ENCODE data around the gene MYB. TPM values are rescaled to one million over a fixed set of nuclear protein-coding genes. Genes with fewer than 3 reads are reported as not detected.

The MYB gene
- total and polyA plus RNA-seq, 2 of the 8 experiments (the other 6 are each of a cell fraction or from before 2014, with no cell fraction given): 4.0 to 7.6 TPM

- no peak for FAIRE-seq
- WGBS, 2 experiments (ENCODE audit: extremely low coverage in 1 of 2, insufficient coverage in 1 of 2, insufficient read length in 1 of 2, insufficient replicate concordance in 2 of 2, low coverage in 1 of 2, low lambda C conversion rate in 2 of 2, missing lambda C conversion rate in 1 of 2): 92% methylated on average over 10 of the region's 10 CpGs; no CpG with 5 or more reads in 1 of the 2 experiments
- H4K5ac ChIP-seq (ENCODE audit: insufficient read length, low read depth, low read length): no peak overlapping the region
Observed at GRCh38 chr6:135191508-135192255, 10.6 kb downstream of the MYB start.

More at GRCh38 chr6:135191508-135192255, 10.6 kb downstream of the MYB start:
- no peak overlapping the region for H3K9ac ChIP-seq (replicated peaks in 1 of 4; ENCODE audit: extremely low read depth in 1 of 4, low read depth in 3 of 4, low read length in 3 of 4)
- H2AK5ac ChIP-seq (ENCODE audit: low read depth, low read length): no peak overlapping the region
- H3K36me3 ChIP-seq (ENCODE audit: control insufficient read depth in 2 of 4, insufficient read depth in 4 of 4, low read length in 3 of 4): peaks cover 18 to 82% (median 42%) of the 10 kb centered on the region in 4 experiments; a peak in 7 of 8 replicates
- CTCF ChIA-PET (ENCODE audit: partially characterized antibody): interaction anchor here (0.8 to 2.2 kb wide), 4 partner anchors 9 to 104 kb away, joined by 3 to 8 read pairs (median 4); no protein-coding TSS in a partner anchor
- H2BK120ac ChIP-seq (replicated peaks; ENCODE audit: low read depth, low read length): no peak overlapping the region
- H3K9me3 ChIP-seq (ENCODE audit: insufficient read depth in 2 of 2, low read depth in 1 of 2, low read length in 1 of 2): no peaks in the 10 kb centered on the region
- H3K14ac ChIP-seq (ENCODE audit: insufficient read length): no peak overlapping the region
- no peaks in the 10 kb centered on the region for H3K79me2 ChIP-seq (ENCODE audit: control insufficient read depth in 1 of 2, insufficient read depth in 2 of 2, low read length in 2 of 2)
- H2BK15ac ChIP-seq (ENCODE audit: low read length): no peak overlapping the region
- H3K27me3 ChIP-seq (replicated peaks in 1 of 4; ENCODE audit: control insufficient read depth in 3 of 4, extremely low read depth in 1 of 4, insufficient read depth in 3 of 4, low read length in 3 of 4): no peaks in the 10 kb centered on the region
- POLR2A ChIA-PET (ENCODE audit: partially characterized antibody): no interaction called here
- no peak overlapping the region for H4K91ac ChIP-seq (replicated peaks; ENCODE audit: insufficient read length, low read length)
- H4K8ac ChIP-seq (ENCODE audit: extremely low read depth, insufficient read depth, low read length): no peak overlapping the region
- no peak overlapping the region for H3K4ac ChIP-seq (replicated peaks; ENCODE audit: insufficient read length, low read depth, low read length)
- H3K4me3 ChIP-seq (ENCODE audit: extremely low read depth in 1 of 4, insufficient read depth in 2 of 4, low read depth in 3 of 4, low read length in 4 of 4): no peak overlapping the region
- no peaks in the 10 kb centered on the region for H3K4me1 ChIP-seq (replicated peaks in 1 of 4; ENCODE audit: control insufficient read depth in 3 of 4, insufficient read depth in 4 of 4, low read length in 3 of 4)
- no peak overlapping the region for H3K18ac ChIP-seq (ENCODE audit: extremely low read depth, low read length)
- no peak overlapping the region for H3K4me2 ChIP-seq (ENCODE audit: insufficient read depth in 1 of 2, low read depth in 2 of 2, low read length in 2 of 2)
- no peak for DNase-seq (ENCODE audit: low read depth in 1 of 2, low spot score in 2 of 2)
- no peaks in the 10 kb centered on the region for H3K23me2 ChIP-seq (ENCODE audit: low read depth, low read length)
- H2BK12ac ChIP-seq (ENCODE audit: low read depth, low read length): no peak overlapping the region
- no peak overlapping the region for H3K23ac ChIP-seq (ENCODE audit: insufficient read length)
- H3K27ac ChIP-seq (ENCODE audit: low read depth, low read length): no peak overlapping the region
- no peak overlapping the region for H3K56ac ChIP-seq (replicated peaks; ENCODE audit: insufficient read length, low read depth, low read length)
- H2BK5ac ChIP-seq (ENCODE audit: low read depth, low read length): no peak overlapping the region
- H2BK20ac ChIP-seq (ENCODE audit: low read length): no peak overlapping the region
- no peaks in the 10 kb centered on the region for H4K20me1 ChIP-seq (replicated peaks in 1 of 2; ENCODE audit: control insufficient read depth in 1 of 2, insufficient read depth in 2 of 2, low read length in 2 of 2)
- TF ChIP-seq BCL11A (IDR thresholded peaks at IDR 0.05; ENCODE audit: low read depth in 2 of 2, low read length in 2 of 2) (no peak), CHD1 (IDR thresholded peaks at IDR 0.05; ENCODE audit: low read depth, low read length) (no peak), POLR2A (IDR thresholded peaks at IDR 0.05; ENCODE audit: control extremely low read depth in 1 of 2, low read depth in 2 of 2, low read length in 2 of 2) (no peak), POU5F1 (IDR thresholded peaks at IDR 0.05; ENCODE audit: low read depth, low read length) (no peak), RFX5 (IDR thresholded peaks at IDR 0.05; ENCODE audit: borderline replicate concordance, low read depth, low read length) (no peak), TCF12 (IDR thresholded peaks at IDR 0.05; ENCODE audit: low read depth, low read length) (no peak), FOSL1 (IDR thresholded peaks at IDR 0.05; ENCODE audit: insufficient read depth, low read depth, low read length) (no peak), SIX5 (IDR thresholded peaks at IDR 0.05; ENCODE audit: low read depth, low read length) (no peak)
- TF ChIP-seq, protein P1, sequence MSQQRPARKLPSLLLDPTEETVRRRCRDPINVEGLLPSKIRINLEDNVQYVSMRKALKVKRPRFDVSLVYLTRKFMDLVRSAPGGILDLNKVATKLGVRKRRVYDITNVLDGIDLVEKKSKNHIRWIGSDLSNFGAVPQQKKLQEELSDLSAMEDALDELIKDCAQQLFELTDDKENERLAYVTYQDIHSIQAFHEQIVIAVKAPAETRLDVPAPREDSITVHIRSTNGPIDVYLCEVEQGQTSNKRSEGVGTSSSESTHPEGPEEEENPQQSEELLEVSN (IDR thresholded peaks at IDR 0.05): no peak
- TF ChIP-seq, protein P2, sequence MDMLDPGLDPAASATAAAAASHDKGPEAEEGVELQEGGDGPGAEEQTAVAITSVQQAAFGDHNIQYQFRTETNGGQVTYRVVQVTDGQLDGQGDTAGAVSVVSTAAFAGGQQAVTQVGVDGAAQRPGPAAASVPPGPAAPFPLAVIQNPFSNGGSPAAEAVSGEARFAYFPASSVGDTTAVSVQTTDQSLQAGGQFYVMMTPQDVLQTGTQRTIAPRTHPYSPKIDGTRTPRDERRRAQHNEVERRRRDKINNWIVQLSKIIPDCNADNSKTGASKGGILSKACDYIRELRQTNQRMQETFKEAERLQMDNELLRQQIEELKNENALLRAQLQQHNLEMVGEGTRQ (IDR thresholded peaks at IDR 0.05; ENCODE audit: low read length): no peak
- no peak overlapping the region for H2AFZ ChIP-seq (ENCODE audit: low read length)
- H3K79me1 ChIP-seq (ENCODE audit: low read depth, low read length): no peaks in the 10 kb centered on the region

Data from H1 (cell line).